Fibroblast of skin of left biceps (primary cell): ENCODE results near the gene ZNF217.
"Not testable (repeated sequence)": the region's sequence is repeated elsewhere in the genome, so short reads cannot be mapped to it uniquely, and the experiment has no call there.

Experiments used
- DNase-seq, 2 experiments: peaks; one replicate each; pipeline ENCODE4 v3.0.0-alpha.2; 2013; ENCODE audit warnings: low read depth in 2 of 2

Gene ZNF217

DNA sequence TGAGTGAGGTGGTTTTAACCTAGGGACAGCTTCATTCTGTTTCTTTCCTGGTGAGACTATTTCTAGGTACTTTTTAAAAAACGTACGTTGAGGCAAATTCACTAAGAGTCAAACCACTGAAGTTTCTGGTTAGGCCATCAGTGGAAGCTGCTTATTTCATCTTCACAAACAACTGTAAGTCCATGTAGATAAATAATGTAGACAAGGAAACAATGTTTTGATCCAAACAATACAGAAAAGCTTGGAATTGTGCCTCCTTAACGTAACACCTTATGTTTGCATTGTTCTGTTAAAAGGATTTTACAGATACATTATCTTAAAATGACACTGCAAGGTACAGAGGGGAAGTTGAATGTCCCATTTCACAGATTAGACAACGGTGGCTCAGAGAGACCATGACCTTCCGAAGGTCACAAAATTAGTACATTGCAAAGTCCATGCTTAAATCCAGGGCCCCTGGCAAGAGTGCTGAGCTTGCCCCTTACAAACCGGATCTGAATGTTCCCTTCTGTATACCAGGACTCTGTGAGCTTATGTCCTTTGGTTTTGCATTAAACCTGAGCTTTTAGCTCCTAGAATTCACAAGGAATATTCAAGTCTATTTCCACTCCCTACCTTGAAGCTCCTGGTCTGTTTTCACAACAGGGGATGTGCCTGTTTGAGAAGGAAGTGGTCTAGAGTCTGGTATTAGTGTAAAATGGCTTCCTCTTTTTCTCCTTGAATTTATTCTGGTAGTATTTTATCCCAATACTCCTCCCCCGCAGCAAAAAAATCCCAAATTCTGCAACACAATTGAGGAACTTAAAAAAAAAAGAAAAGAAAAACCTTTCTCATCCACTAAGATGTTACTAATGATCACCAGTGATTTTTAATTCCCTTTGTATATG is 28.9 kb upstream of the ZNF217 start:
- DNase-seq = no peak

DNA sequence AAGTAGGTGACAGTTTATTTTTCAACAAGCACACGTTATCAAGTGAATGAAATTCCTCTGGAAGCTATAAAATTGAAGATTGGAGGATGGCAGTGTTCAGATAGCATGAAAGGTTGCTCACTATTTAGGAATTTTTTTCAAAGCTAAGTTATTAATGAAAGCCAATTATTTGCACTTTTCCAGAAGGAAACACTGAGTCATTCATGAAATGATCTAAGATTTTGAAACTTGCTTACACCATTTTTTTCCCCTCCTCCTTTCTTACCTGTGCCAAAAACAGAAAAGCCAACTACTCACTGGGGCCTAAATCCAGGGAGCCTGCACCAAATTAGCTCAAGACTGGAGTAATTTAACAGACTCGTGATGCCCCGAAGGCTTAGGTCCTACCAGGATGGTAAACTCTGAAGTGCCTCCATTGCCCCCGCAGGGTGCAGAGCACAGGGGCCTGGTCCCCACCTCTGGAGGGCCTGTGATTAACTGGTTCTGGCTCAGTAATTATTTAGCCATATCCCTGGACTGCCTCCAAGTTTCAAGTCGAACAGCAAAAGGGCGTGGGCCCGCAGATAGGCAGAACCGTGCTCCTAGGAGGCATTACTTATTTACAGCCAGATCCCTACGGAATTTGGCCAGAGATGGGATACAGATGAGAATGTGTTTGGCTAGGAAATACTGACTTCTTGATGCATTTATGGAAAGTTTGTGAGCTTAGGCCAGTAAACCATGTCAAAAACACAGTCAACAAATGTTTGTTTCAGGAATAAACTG is 28.0 kb upstream of the ZNF217 start:
- DNase-seq = peak; percentile 92

DNA sequence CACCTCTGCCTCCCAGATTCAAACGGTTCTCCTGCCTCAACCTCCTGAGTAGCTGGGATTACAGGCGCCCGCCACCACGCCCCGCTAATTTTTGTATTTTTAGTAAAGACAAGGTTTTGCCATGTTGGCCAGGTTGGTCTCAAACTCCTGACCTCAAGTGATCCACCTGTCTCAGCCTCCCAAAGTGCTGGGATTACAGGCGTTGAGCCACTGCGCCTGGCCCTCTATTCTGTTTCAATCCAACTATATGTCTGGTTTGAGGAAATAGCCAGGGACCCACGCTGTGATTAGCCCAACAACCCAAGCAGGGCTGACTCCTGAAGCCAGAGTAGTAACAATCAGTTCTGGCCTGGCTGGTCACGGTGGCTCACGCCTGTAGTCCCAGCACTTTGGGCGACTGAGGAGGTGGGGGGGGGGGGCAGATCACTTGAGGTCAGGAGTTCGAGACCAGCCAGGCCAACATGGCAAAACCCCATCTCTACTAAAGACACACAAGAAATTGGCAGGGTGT is 24.9 kb upstream of the ZNF217 start:
- DNase-seq = not testable (repeated sequence)

DNA sequence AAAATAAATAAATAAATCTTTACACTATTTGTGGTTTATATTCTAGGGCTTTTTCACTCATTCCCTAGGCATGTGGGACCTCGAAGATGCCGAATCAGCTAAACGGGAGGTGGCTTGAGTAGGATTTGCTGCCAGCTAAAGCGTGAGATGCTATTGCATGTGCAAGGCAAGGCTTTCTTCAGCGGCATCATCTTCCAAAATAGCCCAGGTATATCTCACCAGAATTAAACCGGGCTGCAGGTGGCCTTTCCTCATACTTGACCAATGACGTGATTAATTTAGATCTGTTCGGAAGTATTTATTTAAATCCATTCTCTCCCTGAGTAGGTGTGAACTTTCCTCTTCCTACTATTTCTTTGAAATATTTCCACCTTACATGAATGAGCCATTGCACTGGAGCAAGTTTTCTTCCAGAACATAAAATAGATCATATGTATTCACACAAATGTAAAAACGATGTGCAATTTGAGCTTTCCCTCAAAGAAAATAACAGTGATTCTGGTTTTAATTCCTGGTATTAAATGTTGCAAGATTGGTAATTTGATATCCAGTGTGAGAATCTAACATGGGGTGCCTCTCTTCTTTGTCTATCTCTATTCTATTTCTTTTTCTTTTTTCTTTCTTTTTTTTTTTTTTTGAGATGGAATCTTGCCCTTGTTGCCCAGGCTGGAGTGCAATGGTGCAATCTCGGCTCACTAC is 24.3 kb upstream of the ZNF217 start:
- no peak for DNase-seq

DNA sequence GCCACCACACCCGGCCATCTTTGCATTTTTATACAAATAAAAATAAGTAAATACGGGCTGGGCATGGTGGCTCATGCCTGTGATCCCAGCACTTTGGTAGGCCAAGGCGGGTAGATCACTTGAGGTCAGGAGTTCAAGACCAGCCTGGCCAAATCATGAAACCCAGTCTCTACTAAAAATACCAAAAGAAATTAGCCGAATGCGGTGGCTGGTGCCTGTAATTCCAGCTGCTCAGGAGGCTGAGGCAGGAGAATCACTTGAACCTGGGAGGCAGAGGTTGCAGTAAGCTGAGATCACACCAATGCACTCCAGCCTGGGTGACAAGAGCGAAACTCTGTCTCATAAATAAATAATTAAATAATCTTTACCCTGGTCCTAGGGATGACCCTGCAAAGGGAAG is 22.9 kb upstream of the ZNF217 start:
- not testable (repeated sequence) for DNase-seq

DNA sequence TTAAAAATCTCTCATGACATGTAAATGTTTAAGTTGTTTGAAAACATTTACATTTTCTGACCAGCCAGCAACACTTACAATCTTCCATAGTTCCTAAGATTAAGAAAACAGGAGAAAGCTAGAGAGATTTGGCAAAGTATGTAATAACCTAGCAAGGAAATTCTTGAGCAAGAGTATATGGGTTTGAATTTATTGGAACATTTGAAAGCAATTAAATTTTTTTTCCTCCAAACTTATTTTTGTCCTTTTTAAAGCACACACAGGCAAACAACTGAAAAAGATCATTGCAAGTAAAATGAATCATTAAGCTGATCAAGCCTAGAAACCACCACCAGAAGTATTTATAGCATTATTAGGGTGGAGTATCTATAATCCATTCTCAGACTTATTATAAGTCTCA is 20.1 kb upstream of the ZNF217 start:
- DNase-seq = peak; percentile 45 to 49

DNA sequence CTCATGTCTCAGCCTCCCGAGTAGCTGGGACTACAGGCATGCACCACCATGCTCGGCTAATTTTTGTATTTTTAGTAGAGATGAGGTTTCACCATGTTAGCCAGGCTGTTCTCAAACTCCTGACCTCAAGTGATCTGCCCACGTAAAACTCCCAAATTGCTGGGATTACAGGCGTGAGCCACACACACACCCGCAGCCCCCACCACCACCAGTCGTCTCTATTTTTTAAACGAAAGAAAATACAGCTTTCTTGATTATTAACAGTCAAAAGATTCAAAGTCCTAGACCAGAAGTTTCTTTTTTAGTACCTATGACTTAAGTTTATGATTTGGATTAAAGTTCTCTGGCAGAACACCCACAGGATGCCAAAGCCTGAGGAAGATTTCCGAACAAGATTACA is 18.6 kb upstream of the ZNF217 start:
- not testable (repeated sequence) for DNase-seq

DNA sequence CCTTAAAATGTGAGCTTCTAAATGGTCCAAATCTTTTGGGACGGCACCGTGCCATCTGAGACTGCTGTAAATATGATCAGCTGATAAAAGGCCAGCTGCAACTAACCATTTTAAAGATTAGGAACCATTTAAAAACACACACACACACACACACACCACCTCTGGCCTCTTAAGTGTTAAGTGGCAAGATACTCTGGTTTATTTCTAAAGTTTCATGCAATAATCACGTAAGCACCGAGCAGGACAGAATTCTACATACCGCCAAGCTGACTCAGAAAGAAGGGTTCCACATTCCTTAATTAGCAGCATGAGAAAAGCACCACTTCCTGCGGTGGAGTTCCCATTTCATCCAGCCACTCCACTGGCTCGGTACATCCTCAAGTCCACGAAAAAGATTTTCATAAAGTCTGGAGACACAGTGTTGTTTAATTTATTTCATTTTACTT is 17.8 kb upstream of the ZNF217 start:
- peak; percentile 95 to 96 for DNase-seq

DNA sequence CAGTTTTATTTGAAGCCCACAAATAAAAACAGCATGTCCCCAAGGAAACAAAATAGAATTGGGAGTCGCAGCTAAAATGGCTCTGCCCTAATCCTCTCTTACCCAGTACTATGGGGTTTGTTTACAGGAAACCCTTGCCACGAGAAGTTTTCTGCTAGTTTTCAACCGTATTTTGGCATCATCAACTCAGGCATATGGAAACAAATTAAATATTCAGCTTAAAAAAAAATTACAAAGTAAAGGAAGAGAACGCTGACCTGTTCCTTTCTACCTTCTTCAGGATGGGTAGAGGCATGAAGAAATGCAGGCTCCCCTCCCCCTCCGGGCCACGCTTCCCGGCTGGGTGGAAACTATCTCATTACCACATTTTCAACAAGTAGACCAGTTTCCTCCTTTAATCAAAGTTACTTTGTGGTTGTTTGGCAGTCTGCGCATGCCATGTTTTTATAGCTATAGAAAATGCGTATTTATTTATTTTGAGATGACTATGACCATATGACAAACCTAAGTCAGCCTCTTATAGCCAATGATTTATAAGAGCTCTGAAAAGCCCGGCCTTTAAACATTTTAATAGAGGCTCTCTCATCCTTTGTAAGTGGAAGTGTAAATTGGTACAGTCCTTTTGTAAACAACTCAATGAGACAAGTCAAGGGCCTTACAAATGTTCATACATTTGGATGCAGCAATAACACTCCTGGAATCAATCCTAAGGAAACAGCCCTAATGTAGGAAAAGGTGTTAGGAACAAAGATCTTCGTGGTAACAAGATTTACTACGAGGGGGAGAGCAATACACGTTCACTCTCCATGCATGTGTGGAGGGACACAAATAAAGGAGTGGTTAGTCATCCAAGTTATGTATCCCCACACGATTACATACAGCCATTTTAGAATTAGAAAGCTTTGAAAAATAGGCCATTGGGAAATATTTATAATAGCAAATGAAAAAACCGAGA is 16.1 kb upstream of the ZNF217 start:
- DNase-seq = no peak

DNA sequence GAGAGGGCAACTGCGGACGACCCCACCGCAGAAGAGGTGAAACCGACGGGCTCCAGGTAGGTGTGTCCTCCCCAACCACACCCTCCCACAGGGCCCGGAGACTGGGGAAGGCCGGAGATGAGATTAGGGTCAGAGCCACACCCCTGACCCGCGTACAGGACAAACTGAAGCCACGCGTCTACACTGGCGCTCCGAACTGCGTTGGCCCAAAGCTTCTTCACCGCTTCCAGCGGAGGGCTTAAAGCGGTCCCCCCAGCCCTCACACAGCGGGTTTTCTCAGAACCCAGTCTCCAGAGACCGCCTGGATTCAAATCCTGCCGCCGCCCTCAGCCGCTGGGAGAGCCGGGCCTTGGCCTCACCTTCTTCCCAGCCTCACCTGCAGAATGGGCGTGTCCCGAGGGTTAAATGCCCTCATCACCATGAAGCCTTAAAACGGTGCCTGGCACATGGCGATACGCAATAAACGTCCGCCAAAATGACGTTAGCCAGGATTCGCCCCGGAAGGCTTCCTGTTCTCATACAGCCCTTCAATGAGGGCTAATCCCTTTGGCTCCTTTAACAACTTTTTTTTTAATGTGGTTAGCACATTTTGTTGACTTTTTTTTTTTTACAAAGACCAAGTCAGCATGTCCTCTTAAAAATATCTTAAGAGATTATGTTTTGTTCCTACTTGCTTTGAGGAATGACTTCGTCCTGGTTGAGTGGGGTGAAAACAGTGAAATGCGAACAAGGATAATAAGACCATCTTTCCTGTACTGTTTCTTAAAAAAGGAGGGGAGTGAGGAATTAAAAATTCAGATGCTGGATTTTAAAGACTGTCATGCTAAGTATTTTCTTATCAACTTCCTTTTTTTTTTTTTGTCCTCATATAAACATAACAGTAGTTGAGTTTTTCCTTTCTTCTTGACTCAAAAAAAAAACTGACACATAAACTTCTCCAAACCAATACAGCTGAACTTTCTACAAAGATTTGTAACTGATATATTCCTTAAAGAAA is 15.1 kb upstream of the ZNF217 start:
- no peak for DNase-seq

DNA sequence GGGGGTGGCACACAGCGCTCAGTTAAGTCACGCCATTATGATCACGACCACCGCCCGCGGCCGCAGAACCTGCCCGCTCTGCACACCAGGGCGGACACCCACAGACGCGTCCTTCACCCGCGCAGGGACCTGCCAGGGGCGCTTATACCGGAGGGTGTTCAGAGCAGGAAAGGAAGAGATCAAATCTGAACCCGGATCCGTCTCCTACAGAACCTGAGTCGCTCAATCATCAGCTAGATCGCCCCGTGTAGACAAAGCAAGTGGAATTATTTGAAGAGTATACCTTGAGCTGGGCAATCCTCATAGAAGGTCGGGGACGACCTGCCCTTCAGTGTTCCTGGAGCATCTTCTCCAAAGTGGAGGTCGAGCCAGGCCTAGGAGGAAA is 14.4 kb upstream of the ZNF217 start:
- no peak for DNase-seq

DNA sequence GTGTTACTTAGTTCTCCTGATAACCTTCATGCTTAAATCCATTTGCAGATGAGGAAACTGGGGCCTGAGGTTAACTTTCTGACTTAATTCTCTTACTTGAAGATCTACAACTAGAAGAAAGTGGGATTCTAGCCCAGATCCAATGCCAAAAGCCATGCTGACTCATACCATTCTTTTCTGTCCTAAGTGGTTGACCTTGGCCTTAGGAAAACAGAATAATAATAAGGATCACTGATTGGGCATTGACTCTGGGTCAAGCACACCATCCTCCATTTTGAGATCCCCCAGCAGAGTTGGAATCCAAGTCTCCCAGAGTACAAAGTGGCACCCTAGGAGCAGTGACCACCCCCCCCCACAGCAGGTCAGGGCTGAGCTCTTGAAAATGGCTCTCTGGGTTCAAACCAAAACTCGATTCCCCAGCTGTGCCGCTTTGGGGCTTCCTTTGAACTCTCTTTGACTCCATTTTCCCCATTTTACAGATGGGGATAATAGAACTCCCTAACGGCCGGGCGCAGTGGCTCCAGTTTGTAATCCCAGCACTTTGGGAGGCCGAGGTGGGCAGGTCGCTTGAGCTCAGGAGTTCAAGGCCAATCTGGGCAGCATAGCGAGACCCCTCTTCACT is 12.8 kb upstream of the ZNF217 start:
- no peak for DNase-seq

DNA sequence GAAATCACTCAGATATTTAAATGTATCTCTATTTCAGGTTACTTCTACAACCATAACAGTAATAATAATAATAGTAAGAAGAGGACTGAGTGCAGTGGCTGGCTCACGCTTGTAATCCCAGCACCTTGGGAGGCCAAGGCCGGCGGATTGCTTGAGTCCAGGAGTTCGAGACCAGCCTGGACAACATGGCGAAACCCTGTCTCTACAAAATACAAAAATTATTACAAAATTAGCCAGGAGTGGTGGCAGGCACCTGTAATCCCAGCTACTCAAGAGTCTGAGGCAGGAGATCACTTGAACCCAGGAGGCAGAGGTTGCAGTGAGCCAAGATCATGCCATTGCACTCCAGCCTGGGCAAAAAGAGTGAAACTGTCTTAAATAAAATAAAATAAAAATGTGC is 11.8 kb upstream of the ZNF217 start:
- not testable (repeated sequence) for DNase-seq

DNA sequence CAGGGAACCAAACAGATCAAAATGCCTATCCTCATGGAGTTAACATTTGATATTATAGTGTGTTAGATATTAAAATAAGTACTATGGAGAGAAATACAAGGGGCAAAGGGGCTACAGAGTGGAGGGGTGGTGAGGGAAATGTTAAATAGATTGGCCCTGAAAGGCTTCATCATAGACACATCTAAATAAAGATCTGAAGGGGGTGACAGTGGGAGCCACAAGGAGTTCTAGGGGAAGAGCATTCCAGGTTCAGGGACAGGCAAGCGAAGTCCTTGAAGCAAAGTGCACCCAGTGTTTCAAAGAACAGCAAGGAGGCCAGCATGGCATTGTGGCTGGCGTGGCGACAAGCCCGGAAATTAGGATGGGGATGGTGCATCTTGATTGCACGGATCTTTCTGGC is 11.2 kb upstream of the ZNF217 start:
- DNase-seq = not testable (repeated sequence)

DNA sequence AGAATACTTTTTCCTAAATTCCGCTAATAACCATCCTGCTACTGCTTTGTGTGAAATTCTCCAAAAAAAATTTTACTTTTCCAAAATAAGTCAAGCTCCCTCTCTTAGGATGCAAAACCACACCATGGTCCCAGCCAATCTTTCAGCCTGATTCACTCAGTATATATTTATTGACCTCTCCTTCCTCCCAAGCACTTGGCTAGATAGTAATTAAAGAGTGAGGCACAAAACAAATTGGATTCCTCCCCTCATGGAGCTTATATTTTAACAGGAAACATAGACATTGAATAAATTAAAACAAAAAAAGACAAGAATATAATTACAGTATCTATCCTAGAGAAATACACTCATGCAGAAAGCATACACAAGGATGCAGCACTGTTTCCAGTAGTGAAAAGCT is 9.0 kb upstream of the ZNF217 start:
- no peak for DNase-seq

DNA sequence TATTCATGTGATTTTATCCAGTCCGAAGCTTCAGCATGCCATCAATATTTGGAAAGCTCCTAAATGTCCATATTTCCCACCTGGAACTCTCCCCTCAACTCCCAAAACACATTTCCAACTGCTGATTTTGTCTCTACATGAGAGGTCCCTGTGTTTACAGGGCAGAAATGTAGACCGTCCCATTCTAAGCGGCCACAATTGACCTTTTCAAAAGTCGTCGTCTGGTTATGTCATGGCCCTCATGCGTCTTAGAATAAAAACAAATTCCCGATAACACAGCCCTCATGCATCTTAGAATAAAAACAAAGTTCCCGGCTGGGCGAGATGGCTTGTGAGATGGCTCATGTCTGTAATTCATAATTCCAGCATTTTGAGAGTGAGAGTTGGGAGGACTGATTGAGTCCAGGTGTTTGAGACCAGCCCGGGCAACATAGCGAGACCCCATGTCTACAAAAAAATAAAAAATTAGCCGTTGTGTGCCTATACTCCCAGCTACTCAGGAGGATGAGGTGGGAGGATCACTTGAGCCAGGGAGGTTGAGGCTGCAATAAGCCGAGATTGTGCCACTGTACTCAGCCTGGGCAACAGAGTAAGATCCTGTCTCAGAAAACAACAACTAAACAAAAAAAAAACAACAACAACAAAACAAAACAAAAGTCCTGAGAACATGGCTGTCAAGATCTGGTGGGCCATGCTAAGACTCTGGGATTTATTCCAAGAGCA is 6.4 kb upstream of the ZNF217 start:
- no peak for DNase-seq

DNA sequence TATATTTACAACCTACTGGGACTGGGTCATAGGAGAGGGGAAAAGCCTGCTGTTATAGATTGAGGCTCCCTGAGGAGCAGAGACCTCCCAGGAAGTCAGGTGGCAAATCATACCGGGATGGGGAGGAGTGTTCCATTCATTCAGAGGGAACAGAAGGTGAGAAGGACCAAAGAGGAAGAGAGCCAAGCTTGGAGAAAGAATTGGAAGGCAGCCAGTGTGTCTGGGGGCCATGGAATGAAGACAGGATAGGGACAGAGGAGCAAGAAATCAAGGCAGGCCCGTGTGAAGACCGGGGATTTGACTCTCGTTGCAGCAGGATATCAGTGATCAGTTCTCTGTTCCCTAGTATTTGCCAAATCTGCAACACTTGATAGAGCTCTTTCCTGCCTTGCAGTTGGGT is 5.7 kb upstream of the ZNF217 start:
- DNase-seq = no peak

DNA sequence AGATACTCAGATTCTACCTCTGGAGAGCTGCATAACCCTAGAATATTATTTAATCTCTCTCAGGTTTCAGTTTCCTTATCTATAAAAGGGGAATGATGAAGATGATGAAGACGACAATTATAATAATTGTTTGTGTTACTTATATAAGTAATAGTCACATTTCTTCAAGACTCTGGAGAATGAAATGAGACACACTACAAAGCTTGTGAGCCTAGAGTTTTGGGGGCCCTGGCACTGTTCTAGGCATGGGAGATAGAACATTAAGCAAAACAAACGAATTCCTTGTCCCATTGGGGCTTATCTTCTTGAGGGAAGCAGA is 5.4 kb upstream of the ZNF217 start:
- DNase-seq = no peak
